Fibroblast of lung (primary cell): ENCODE measurements around the gene KIF19.

Source experiments
- CTCF ChIP-seq, 2 donors: IDR thresholded peaks in 1 of 2; conservative IDR thresholded peaks in 1 of 2; 1 replicate in 1 of 2; 2 replicates in 1 of 2; pipeline ENCODE4 v1.5.1; 2011 to 2012; ENCODE audit warnings: low read length in 2 of 2, control low read depth in 1 of 2, inconsistent platforms in 1 of 2, low read depth in 1 of 2, mild to moderate bottlenecking in 1 of 2
- EZH2 ChIP-seq: IDR thresholded peaks from 2 replicates; pipeline ENCODE4 v1.5.1; 2012; ENCODE audit warnings: low read length, control low read depth, mild to moderate bottlenecking; ENCODE audit errors: missing control alignments

GRCh38 chr17:74328487-74328886, 2.5 kb downstream of the KIF19 start:
- TF ChIP-seq CTCF (conservative IDR thresholded peaks at IDR 0.05 in 1 of 2, IDR thresholded peaks at IDR 0.05 in 1 of 2; ENCODE audit: low read depth in 1 of 2, low read length in 2 of 2): no peak
- TF ChIP-seq EZH2: no peak
